MCF 10A (cell line): ENCODE measurements around the gene RABGAP1L. TPM values are rescaled to one million over a fixed set of nuclear protein-coding genes. Genes with fewer than 3 reads are reported as not detected.

Experiments
- BruUV-seq: library from RNA; stranded (reverse); fragments of 400-500 nt; replicated peaks from 2 replicates; lab custom pipeline; 2021; lab: Mats Ljungman, UMichigan
- CTCF ChIA-PET: fragments of 300-600 bp; sonication (Branson Sonifier 250); formaldehyde crosslinking; extraction: SDS; loops from one replicate; lab custom pipeline; 2021; ENCODE audit warnings: antibody characterized with exemption, inconsistent platforms; lab: Yijun Ruan, JAX
- POLR2A ChIA-PET: fragments of 300-600, 350-650 bp; sonication (Branson Sonifier 250); formaldehyde crosslinking; extraction: SDS; loops from one replicate; lab custom pipeline; 2020; ENCODE audit warnings: antibody characterized with exemption, inconsistent platforms; lab: Yijun Ruan, JAX
- DNase-seq: peaks from one replicate; pipeline ENCODE4 v3.0.0-alpha.2; 2018; ENCODE audit not compliant: unreplicated experiment
- H3K27ac Mint-ChIP-seq: one replicate; pipeline ENCODE4 v1.8.0; 2022; ENCODE audit warnings: mild to moderate bottlenecking, low read depth, mixed read lengths; ENCODE audit not compliant: unreplicated experiment
- H3K27me3 Mint-ChIP-seq: one replicate; pipeline ENCODE4 v1.8.0; 2022; ENCODE audit warnings: mixed read lengths; ENCODE audit not compliant: insufficient read depth, unreplicated experiment
- H3K36me3 Mint-ChIP-seq: one replicate; pipeline ENCODE4 v1.8.0; 2022; ENCODE audit warnings: mild to moderate bottlenecking, moderate library complexity, mixed read lengths; ENCODE audit not compliant: insufficient read depth, unreplicated experiment
- H3K4me1 Mint-ChIP-seq: one replicate; pipeline ENCODE4 v1.8.0; 2022; ENCODE audit warnings: mixed read lengths; ENCODE audit not compliant: insufficient read depth, unreplicated experiment
- H3K4me3 Mint-ChIP-seq: one replicate; pipeline ENCODE4 v1.8.0; 2022; ENCODE audit warnings: mild to moderate bottlenecking, moderate library complexity, mixed read lengths; ENCODE audit not compliant: unreplicated experiment
- H3K9me3 Mint-ChIP-seq: one replicate; pipeline ENCODE4 v1.8.0; 2022; ENCODE audit warnings: mixed read lengths; ENCODE audit not compliant: unreplicated experiment
- intact Hi-C: fragments of 100-400 bp; cut with micrococcal nuclease; formaldehyde crosslinking; loops from 2 replicates; pipeline ENCODE4 v1.14.1; 2022
- total RNA-seq: library from RNA; stranded (reverse); gene quantifications from 2 replicates; pipeline ENCODE4 v1.2.3, GENCODE V29; 2022
- TF ChIP-seq, protein P1 (sequence below): fragments of 200-600 bp; IDR thresholded peaks from one replicate; pipeline ENCODE4 v1.8.0; 2022; ENCODE audit warnings: antibody characterized with exemption, mild to moderate bottlenecking; ENCODE audit not compliant: unreplicated experiment

Gene RABGAP1L
- total RNA-seq, 1 experiment from 2014 or later = 18.2 TPM

DNA sequence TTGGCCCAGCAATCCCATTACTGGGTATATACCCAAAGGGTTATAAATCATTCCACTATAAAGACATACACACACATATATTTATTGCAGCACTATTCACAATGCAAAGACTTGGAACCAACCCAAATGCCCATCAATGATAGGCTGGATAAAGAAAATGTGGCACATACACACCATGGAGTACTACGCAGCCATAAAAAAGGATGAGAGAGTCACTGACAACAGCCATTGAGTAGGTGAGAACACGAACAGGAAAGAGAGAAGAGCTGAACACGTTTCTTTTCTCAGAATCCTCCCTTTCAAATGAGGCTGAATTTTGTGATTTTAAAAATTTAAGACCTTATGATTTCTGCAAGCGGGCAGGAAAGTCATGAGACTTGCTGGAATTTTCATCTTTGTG is 10.1 kb upstream of the RABGAP1L start:
- BruUV-seq = no TSS peak
- no peak for DNase-seq
- Mint-ChIP-seq H3K36me3 (no peaks in the 10 kb centered on the region), H3K4me1 (peaks cover 8% of the 10 kb centered on the region), H3K9me3 (peaks cover 7% of the 10 kb centered on the region), H3K27ac (no peak overlapping the region), H3K4me3 (no peak overlapping the region), H3K27me3 (peaks cover 23% of the 10 kb centered on the region)
- intact Hi-C loops = no loop called here
- POLR2A ChIA-PET = interaction anchor here (0.5 to 1.4 kb wide), 4 partner anchors 10 to 149 kb away, joined by 3 read pairs; no protein-coding TSS in a partner anchor
- CTCF ChIA-PET = interaction anchor here (0.7 kb wide), 1 partner anchor 34 kb away, joined by 4 read pairs; no protein-coding TSS in a partner anchor
- TF ChIP-seq, protein P1, sequence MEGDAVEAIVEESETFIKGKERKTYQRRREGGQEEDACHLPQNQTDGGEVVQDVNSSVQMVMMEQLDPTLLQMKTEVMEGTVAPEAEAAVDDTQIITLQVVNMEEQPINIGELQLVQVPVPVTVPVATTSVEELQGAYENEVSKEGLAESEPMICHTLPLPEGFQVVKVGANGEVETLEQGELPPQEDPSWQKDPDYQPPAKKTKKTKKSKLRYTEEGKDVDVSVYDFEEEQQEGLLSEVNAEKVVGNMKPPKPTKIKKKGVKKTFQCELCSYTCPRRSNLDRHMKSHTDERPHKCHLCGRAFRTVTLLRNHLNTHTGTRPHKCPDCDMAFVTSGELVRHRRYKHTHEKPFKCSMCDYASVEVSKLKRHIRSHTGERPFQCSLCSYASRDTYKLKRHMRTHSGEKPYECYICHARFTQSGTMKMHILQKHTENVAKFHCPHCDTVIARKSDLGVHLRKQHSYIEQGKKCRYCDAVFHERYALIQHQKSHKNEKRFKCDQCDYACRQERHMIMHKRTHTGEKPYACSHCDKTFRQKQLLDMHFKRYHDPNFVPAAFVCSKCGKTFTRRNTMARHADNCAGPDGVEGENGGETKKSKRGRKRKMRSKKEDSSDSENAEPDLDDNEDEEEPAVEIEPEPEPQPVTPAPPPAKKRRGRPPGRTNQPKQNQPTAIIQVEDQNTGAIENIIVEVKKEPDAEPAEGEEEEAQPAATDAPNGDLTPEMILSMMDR = no peak

DNA sequence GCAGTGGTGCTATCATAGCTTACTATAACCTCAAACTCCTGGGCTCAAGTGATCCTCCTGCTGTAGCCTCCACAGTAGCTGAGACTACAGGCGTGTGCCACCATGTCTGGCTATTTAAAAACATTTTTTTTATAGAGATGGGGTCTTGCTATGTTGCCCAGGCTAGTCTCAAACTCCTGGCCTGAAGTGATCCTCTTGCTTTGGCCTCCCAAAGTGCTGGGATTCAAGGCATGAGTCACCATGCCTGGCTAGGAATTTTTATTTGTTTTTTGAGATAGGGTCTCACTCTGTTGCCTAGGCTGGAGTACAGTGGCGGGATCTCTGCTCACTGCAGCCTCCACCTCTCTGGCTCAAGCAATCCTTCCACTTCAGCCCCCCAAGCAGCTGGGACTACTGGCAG is 8.8 kb upstream of the RABGAP1L start:
- Mint-ChIP-seq H3K4me3 (no peak overlapping the region), H3K36me3 (no peaks in the 10 kb centered on the region), H3K27me3 (peaks cover 11% of the 10 kb centered on the region), H3K4me1 (peaks cover 8% of the 10 kb centered on the region), H3K27ac (no peak overlapping the region), H3K9me3 (peaks cover 7% of the 10 kb centered on the region)
- intact Hi-C loops = loop anchor here (5.0 kb wide), 1 partner anchor 128 kb away; the partner anchor contains the start of gene RC3H1
- POLR2A ChIA-PET = interaction anchor here (0.8 to 1.4 kb wide), 2 partner anchors 11 to 129 kb away, joined by 3 read pairs; no protein-coding TSS in a partner anchor
- no TSS peak for BruUV-seq
- TF ChIP-seq, protein P1 = no peak
- CTCF ChIA-PET = interaction anchor here (0.8 kb wide), 1 partner anchor 10 kb away, joined by 4 read pairs; no protein-coding TSS in a partner anchor
- DNase-seq = no peak

DNA sequence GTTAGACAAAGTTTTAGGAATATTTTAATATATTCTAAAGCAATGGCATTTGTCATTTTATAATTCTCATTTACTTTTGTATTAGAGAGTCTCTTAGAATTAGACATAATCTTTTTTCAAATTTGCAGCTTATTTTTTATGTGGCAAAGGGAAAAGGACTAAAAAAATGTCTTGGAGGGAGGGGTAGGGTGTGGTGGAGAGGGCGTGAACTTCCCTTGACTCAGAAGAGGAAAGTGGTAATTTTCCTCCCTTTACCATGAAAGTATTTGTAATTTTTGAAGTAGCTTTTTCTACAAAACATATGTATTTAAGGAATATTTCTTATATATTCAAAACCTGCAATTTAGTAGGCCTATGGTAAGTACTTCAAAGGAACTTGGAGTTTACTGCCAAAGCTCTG is 6.9 kb upstream of the RABGAP1L start:
- DNase-seq = no peak
- ChIA-PET POLR2A (interaction anchor here (0.6 to 3.2 kb wide), 5 partner anchors 9 to 284 kb away, joined by 3 to 10 read pairs (median 4); partner anchors contain the start of genes GAS5 and ZBTB37), CTCF (interaction anchor here (0.5 to 2.4 kb wide), 10 partner anchors 10 to 1149 kb away, joined by 3 to 11 read pairs (median 3); no protein-coding TSS in a partner anchor)

More for the DNA sequence above, 6.9 kb upstream of the RABGAP1L start:
- TF ChIP-seq, protein P1 = no peak
- Mint-ChIP-seq H3K36me3 (no peaks in the 10 kb centered on the region), H3K4me1 (peaks cover 22% of the 10 kb centered on the region), H3K27me3 (no peaks in the 10 kb centered on the region), H3K27ac (no peak overlapping the region), H3K4me3 (no peak overlapping the region), H3K9me3 (no peaks in the 10 kb centered on the region)
- BruUV-seq = no TSS peak
- intact Hi-C loops = loop anchor here (5.0 kb wide), 1 partner anchor 130 kb away; the partner anchor contains the start of gene RC3H1
